Prostate gland (tissue), 2 donors: Measurements from ENCODE around the gene RTEL1. TPM values are rescaled to one million over a fixed set of nuclear protein-coding genes. Genes with fewer than 3 reads are reported as not detected.

Source experiments
- DNase-seq: peaks from one replicate; pipeline ENCODE4 v3.0.0-alpha.2; 2019; ENCODE audit warnings: low spot score
- H3K27ac ChIP-seq, 2 donors: fragments of 200-600 bp; sonication (generic); 2 replicates each; pipeline ENCODE4 v1.5.1; 2017 to 2019
- H3K27me3 ChIP-seq: fragments of 200-600 bp; sonication (generic); replicated peaks from 2 replicates; pipeline ENCODE4 v1.5.1; 2019; ENCODE audit not compliant: insufficient read depth
- H3K36me3 ChIP-seq, 2 donors: fragments of 200-600 bp; sonication (generic); 1 replicate in 1 of 2; 2 replicates in 1 of 2; pipeline versions ENCODE4 v1.5.1 to v1.8.1; 2017 to 2019
- H3K4me1 ChIP-seq: fragments of 200-600 bp; sonication (generic); replicated peaks from 2 replicates; pipeline ENCODE4 v1.5.1; 2019
- H3K4me3 ChIP-seq, 2 donors: fragments of 200-600 bp; sonication (generic); 2 replicates each; pipeline ENCODE4 v1.5.1; 2017 to 2019
- H3K9me3 ChIP-seq: fragments of 200-600 bp; sonication (generic); 2 replicates; pipeline ENCODE4 v1.5.1; 2017
- POLR2A ChIP-seq: fragments of 450-650 bp; IDR thresholded peaks from one replicate; pipeline ENCODE4 v1.6.1; 2016; ENCODE audit warnings: antibody characterized with exemption, mild to moderate bottlenecking
- POLR2AphosphoS5 ChIP-seq: sonication (generic); formaldehyde crosslinking; IDR thresholded peaks from one replicate; pipeline ENCODE4 v1.6.1; 2017; ENCODE audit warnings: antibody characterized with exemption
- WGBS: methylation state at CpG from one replicate; pipeline ENCODE4 v1.1.5; 2018; 5-methylcytosine and 5-hydroxymethylcytosine counted together
- intact Hi-C: fragments of 100-400 bp; cut with DNase I; formaldehyde crosslinking; loops from one replicate; pipeline ENCODE4 v1.14.2; 2022
- total RNA-seq, 2 donors: library from RNA; depleted of rRNA; stranded (reverse); fragments of >200 nt; gene quantifications; one replicate each; pipeline ENCODE4 v1.1.0, GENCODE V29; 2016
- TF ChIP-seq, protein P1 (sequence below), 4 experiments: fragments of 200-600 bp in 2 of 4; fragments of 450-650 bp in 2 of 4; sonication (generic) in 2 of 4; IDR thresholded peaks; 1 replicate in 3 of 4; 2 replicates in 1 of 4; pipeline ENCODE4 v1.5.1; 2016 to 2019; ENCODE audit warnings: antibody characterized with exemption in 4 of 4, mild to moderate bottlenecking in 2 of 4, moderate library complexity in 2 of 4

RTEL1 gene
- total RNA-seq, 2 donors from 2014 or later: 21.8 to 42.6 TPM

DNA sequence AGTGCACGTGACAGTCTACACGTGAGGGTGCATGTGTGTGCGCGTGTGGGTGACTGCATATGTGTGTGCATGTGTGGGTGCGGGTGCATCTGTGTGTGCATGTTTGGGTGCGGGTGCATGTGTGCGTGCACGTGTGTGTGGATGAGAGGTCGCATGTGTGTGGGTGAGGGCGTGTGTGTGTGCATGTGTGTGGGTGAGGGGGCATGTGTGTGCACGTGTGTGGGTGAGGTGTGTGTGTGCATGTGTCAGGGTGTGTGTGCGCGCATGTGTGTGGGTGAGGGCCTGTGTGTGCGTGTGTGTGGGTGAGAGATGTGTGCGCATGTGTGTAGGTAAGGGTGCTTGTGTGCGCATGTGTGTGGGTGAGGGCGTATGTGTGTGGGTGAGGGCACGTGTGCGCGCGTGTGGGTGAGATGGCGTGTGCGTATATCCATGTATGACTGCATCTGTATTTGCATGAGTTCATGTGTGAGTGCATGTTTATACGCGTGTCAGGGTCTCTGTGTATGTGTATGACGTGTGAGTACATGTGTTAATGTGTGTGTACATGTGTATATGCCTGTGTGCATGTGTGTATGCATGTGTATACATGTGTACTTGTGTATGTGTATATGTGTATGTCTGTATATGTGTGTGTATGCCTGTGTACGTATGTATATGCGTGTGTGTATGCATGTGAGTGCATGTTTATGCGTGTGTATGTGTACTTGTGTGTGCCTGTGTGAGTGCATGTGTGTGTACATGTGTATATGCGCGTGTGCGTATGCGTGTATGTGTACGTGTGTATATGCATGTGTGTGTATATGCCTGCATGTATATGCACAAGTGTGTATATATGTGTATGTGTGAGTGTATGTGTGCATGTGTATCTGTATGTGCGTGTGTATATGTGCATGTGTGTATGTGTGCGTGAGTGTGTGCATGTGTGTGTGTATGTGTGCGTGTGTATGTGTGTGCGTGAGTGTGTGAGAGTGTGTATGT is 74.3 kb downstream of the RTEL1 start:
- intact Hi-C loops: no loop called here
- H3K36me3 ChIP-seq: peaks cover 4% of the 10 kb centered on the region in 2 donors
- no peaks in the 10 kb centered on the region for H3K4me1 ChIP-seq
- no peak for DNase-seq
- TF ChIP-seq, protein P1, sequence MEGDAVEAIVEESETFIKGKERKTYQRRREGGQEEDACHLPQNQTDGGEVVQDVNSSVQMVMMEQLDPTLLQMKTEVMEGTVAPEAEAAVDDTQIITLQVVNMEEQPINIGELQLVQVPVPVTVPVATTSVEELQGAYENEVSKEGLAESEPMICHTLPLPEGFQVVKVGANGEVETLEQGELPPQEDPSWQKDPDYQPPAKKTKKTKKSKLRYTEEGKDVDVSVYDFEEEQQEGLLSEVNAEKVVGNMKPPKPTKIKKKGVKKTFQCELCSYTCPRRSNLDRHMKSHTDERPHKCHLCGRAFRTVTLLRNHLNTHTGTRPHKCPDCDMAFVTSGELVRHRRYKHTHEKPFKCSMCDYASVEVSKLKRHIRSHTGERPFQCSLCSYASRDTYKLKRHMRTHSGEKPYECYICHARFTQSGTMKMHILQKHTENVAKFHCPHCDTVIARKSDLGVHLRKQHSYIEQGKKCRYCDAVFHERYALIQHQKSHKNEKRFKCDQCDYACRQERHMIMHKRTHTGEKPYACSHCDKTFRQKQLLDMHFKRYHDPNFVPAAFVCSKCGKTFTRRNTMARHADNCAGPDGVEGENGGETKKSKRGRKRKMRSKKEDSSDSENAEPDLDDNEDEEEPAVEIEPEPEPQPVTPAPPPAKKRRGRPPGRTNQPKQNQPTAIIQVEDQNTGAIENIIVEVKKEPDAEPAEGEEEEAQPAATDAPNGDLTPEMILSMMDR (IDR thresholded peaks at IDR 0.05): no peak
- TF ChIP-seq POLR2A (no peak), POLR2AphosphoS5 (no peak)
- H3K9me3 ChIP-seq: no peaks in the 10 kb centered on the region
- no peaks in the 10 kb centered on the region for H3K27me3 ChIP-seq
- H3K27ac ChIP-seq: no peak overlapping the region
- 83% methylated on average over 38 of the region's 38 CpGs for WGBS
- H3K4me3 ChIP-seq: no peak overlapping the region

DNA sequence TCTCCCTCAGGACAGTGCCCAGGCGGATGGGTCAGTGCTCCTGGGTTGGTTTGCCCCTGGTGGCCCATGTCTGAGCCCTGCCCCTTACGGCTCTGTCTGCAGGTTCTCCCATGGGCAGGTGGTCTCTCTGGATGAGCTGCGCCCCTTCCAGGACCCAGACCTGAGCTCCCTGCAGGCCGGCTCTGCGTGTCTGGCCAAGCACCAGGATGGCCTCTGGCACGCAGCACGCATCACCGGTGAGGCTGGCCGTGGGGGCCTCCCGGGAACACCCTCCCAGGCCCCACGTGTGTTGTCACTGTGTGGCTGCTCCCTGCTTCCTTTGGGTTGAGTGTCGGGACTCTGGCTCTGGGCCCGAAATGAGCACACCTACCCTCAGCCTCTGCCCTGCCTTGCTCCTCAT is 75.0 kb downstream of the RTEL1 start:
- 93% methylated on average over 13 of the region's 13 CpGs for WGBS
- no peaks in the 10 kb centered on the region for H3K9me3 ChIP-seq
- peaks cover 4% of the 10 kb centered on the region in 2 donors for H3K36me3 ChIP-seq
- TF ChIP-seq, protein P1 (IDR thresholded peaks at IDR 0.05): no peak
- TF ChIP-seq POLR2A (no peak), POLR2AphosphoS5 (no peak)
- no peaks in the 10 kb centered on the region for H3K27me3 ChIP-seq
- peaks cover under 1% of the 10 kb centered on the region for H3K4me1 ChIP-seq
- no peak for DNase-seq
- no peak overlapping the region for H3K4me3 ChIP-seq
- intact Hi-C loops: no loop called here
- no peak overlapping the region for H3K27ac ChIP-seq

DNA sequence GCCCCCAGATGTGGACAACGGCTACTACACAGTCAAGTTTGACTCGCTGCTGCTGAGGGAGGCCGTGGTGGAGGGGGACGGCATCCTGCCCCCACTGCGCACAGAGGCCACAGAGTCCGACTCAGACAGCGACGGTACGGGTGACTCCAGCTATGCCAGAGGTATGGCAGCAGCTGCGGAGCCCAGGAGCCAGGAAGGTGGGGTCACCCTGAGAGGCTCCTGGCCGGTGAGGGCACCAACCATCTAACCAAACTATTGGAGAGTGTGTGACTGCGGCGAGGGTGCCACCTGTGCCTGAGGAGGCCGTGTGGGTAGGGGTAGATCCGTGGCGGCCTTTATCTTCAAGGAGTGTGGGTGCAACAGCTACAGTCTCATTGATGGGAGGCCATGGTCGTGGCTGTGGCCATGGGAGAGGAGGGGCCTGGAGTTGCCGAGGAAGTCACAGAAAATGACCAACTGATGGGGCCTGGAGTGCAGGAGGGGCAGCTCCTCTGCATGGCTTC is 75.5 kb downstream of the RTEL1 start:
- no peaks in the 10 kb centered on the region for H3K9me3 ChIP-seq
- H3K27ac ChIP-seq: no peak overlapping the region
- no peak for DNase-seq
- TF ChIP-seq POLR2AphosphoS5 (no peak), POLR2A (no peak)
- TF ChIP-seq, protein P1 (IDR thresholded peaks at IDR 0.05): no peak
- no peak overlapping the region for H3K4me3 ChIP-seq
- intact Hi-C loops: no loop called here
- no peaks in the 10 kb centered on the region for H3K27me3 ChIP-seq
- WGBS: 91% methylated on average over 18 of the region's 18 CpGs
- peaks cover 6% of the 10 kb centered on the region for H3K4me1 ChIP-seq
- peaks cover 4% of the 10 kb centered on the region in 2 donors for H3K36me3 ChIP-seq

DNA sequence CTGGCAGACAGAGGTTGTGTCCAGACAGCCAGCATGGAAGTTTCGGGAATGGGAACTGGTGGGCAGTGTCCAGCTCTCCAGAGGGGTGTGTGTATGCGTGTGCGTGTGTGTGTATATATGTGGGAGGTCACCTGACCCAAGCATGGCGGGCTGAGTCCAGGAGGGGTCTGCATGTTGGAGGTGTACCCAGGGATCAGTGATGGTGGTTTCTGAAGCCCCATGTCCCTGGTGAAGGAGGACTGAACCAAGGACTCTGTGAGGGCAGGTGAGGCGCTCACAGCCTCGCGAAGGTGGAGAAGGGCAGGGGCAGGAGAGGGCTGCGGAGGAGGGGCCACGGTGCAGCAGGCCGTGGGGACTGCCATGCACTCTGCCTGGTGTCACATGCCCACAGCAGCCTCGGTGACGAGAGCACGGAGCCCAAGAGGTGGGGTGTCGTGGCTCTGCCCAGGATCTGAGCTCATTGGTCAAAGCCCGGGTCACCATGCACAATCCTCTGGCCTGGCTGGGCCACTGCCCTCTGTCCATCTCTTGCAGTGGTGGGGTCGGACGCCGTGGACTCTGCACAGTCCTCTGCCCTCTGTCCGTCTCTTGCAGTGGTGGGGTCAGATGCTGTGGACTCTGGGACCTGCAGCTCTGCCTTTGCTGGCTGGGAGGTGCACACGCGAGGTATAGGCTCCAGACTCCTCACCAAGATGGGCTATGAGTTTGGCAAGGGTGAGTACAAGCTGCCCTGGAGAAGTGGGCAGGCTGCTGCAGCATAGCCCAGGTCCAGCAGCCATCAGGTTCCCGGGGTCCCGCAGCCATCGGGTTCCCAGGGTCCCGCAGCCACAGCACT is 76.2 kb downstream of the RTEL1 start:
- Histone ChIP-seq H3K4me3 (no peak overlapping the region), H3K9me3 (no peaks in the 10 kb centered on the region), H3K27ac (no peak overlapping the region), H3K27me3 (no peaks in the 10 kb centered on the region), H3K4me1 (peaks cover 12% of the 10 kb centered on the region), H3K36me3 (peaks cover 4% of the 10 kb centered on the region in 2 donors)
- TF ChIP-seq POLR2AphosphoS5: no peak
- TF ChIP-seq POLR2A: no peak
- TF ChIP-seq, protein P1 (IDR thresholded peaks at IDR 0.05): no peak
- intact Hi-C loops: no loop called here
- WGBS: 95% methylated on average over 18 of the region's 25 CpGs
- DNase-seq: no peak
